GM12892 (cell line): ENCODE measurements around the gene PLPP7.

ENCODE experiments used
- POLR2A ChIP-seq: IDR thresholded peaks from 2 replicates; pipeline ENCODE4 v1.6.1; 2011; ENCODE audit warnings: low read depth, low read length, control low read depth
- POLR2AphosphoS5 ChIP-seq: IDR thresholded peaks from 2 replicates; pipeline ENCODE4 v1.6.1; 2011; ENCODE audit warnings: low read depth, low read length, control low read depth
- TAF1 ChIP-seq: IDR thresholded peaks from 2 replicates; pipeline ENCODE4 v1.6.1; 2011; ENCODE audit warnings: low read depth, mild to moderate bottlenecking, control low read depth, low read length, borderline replicate concordance

DNA sequence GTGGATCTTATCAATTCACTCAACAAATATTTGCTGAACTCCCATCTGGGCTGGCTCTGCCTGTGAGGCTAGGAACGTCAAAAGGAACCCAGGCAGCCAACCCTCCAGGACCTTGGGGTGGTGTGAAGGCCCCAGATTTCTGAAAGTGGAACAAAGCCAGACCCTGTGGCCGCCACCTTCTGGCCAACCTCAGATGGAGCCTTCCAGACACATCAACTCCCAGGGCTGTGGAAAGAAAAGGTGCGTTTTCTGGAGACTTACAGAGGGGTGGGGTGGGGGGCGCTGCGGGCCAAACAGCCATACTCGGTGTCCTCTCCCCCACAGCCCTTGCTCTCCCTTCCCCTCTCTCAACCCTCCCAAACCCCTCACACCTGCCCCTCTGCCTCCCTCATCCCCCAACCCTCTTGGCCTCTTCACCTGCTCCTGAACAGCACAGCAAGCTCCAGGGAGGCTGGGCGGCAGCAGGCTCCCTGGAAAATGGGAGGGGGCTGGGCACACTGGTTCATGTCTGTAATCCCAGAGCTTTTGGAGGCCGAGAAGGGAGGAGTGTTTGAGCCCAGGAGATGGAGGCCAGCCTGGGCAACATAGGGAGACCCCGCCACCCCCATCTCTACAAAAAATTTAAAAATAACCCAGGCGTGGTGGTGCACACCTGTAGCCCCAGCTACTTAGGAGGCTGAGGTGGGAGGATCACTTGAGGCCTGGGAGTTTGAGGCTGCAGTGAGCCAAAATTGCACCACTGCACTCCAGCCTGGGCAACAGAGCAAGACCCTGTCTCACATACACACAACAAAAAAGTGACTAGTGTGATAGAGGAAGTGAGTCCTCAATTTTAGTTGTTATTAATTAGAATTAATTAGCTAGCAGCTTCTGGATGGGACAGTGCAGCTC is 59.4 kb downstream of the PLPP7 start:
- TF ChIP-seq TAF1 (no peak), POLR2AphosphoS5 (no peak), POLR2A (no peak)
